Breast epithelium (tissue), 3 donors: Measurements from ENCODE around the gene GOLGA7B.

Experiments used
- POLR2A ChIP-seq: fragments of 450-650 bp; IDR thresholded peaks from one replicate; pipeline ENCODE4 v1.6.1; 2016; ENCODE audit warnings: antibody characterized with exemption, mild to moderate bottlenecking, moderate library complexity
- POLR2AphosphoS5 ChIP-seq, 3 donors: sonication (generic); formaldehyde crosslinking; IDR thresholded peaks; one replicate each; pipeline ENCODE4 v1.6.1; 2017; ENCODE audit warnings: antibody characterized with exemption in 3 of 3
- TF ChIP-seq, protein P1 (sequence below), 3 donors: fragments of 450-650 bp; IDR thresholded peaks; one replicate each; pipeline ENCODE4 v1.5.1; 2016 to 2017; ENCODE audit warnings: antibody characterized with exemption in 3 of 3, mild to moderate bottlenecking in 3 of 3, moderate library complexity in 3 of 3

DNA sequence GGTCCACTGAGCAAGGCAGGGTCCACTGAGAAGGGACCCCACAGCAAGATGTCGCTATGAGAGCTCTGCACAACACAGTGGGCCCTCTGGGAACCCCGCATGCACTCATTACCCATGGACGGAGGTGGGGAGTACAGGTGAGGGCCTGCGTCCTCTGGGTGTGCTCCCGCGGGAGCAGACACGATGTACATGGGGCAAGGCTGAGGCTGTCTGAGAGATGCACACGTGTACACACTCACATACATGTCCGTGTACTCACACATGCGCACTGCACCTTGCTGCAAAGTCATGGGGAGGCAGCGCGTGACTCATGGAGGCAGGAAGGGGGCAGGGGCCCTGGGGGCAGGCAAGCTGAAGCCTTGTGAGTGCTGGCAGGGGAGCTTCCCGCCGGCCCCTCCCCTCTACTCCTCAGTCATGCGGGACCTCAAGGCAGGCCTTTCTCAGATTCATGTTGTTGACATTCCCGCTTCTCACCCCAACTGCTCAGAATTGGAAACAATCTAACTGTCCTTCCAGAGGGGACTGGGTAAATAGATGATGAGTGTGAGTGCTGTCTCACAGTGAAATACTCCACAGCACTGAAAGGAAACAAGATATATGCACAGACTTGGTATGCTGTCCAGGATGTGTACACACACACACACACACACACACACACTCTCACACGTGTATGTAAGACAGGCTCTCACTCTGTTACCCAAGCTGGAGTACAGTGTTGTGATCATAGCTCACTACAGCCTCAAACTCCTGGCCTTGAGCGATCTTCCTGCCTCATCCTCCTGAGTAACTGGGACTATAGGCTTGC, 40.0 kb downstream of the GOLGA7B start:
- TF ChIP-seq, protein P1, sequence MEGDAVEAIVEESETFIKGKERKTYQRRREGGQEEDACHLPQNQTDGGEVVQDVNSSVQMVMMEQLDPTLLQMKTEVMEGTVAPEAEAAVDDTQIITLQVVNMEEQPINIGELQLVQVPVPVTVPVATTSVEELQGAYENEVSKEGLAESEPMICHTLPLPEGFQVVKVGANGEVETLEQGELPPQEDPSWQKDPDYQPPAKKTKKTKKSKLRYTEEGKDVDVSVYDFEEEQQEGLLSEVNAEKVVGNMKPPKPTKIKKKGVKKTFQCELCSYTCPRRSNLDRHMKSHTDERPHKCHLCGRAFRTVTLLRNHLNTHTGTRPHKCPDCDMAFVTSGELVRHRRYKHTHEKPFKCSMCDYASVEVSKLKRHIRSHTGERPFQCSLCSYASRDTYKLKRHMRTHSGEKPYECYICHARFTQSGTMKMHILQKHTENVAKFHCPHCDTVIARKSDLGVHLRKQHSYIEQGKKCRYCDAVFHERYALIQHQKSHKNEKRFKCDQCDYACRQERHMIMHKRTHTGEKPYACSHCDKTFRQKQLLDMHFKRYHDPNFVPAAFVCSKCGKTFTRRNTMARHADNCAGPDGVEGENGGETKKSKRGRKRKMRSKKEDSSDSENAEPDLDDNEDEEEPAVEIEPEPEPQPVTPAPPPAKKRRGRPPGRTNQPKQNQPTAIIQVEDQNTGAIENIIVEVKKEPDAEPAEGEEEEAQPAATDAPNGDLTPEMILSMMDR (IDR thresholded peaks at IDR 0.05) = no peak
- no peak for TF ChIP-seq POLR2AphosphoS5 (IDR thresholded peaks at IDR 0.05)
- TF ChIP-seq POLR2A = no peak
